ENCODE measurements around the gene KIF26B.
"Not testable (repeated sequence)": the region's sequence is repeated elsewhere in the genome, so short reads cannot be mapped to it uniquely, and the experiment has no call there.

KIF26B gene

DNA sequence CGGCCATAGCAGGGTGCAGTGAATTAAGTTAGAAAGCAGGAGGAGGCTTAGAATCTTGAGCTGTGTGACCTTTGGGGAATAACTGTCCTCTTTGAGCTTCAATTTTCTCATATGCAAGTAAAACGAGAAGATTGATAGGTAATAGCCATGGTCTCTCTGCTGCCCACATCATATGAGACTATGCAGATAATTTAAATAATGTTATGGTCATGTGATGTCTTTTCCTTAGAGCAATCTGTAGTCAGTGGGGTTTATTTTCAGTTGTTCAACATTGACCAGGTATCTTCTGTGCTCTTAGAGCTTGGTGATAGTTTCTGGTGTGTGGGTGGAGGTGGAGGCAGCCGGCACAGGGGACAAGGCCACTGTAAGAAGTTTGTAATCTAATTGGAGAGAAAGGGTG lies 537.1 kb downstream of the KIF26B start:
- no peak for DNase-seq

DNA sequence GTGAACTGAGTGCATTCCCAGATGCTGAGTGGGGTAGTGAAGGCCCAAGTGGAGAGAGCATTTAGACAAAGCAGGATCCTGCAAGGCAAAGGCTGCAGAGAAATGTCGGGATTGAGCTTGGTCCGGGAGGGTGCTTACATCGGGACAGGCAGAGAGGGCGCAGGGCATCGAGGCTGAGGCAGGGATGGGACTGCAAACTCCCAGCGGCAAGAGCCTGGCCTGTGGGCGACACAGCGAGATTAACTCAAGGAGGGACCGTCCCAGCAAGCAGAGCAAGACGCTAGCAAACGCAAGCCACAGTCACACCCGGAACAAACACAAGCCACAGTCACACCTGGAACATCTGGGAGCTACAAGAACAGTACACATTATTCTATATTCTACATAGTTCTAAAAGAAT lies 537.5 kb downstream of the KIF26B start:
- no peak for DNase-seq

DNA sequence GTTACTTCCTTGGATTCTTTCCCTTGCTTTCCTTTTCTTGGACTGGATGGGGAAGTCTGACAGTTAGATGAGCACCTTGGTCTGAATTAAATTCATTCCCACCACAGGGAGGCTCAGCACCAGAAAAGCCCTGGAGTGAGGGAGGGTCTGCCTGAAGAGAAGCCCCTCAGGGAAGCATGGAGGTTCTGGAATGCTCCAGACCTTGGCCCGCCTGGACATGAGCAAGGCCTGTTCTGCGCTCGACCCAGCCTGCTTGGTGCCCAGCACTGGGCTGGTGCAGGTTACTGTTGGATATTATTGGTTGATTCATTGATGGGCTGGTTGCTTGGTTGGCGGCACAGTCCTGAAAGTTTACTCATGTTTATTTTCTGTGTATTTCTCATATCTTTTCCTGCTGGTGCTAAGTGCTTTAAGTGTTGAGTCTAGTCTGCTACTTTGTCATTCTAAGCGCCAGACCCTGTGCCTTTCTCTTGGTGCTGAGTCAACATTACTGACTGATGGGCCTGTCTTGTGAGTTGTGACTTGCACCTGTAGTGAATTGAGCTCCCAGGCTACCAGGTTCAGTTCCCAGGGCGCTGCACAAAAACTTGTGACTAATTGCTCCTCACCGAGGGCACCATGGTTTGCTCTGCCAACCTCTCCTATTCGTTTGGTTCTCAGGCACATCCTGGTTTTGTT lies 538.5 kb downstream of the KIF26B start:
- no peak for DNase-seq

DNA sequence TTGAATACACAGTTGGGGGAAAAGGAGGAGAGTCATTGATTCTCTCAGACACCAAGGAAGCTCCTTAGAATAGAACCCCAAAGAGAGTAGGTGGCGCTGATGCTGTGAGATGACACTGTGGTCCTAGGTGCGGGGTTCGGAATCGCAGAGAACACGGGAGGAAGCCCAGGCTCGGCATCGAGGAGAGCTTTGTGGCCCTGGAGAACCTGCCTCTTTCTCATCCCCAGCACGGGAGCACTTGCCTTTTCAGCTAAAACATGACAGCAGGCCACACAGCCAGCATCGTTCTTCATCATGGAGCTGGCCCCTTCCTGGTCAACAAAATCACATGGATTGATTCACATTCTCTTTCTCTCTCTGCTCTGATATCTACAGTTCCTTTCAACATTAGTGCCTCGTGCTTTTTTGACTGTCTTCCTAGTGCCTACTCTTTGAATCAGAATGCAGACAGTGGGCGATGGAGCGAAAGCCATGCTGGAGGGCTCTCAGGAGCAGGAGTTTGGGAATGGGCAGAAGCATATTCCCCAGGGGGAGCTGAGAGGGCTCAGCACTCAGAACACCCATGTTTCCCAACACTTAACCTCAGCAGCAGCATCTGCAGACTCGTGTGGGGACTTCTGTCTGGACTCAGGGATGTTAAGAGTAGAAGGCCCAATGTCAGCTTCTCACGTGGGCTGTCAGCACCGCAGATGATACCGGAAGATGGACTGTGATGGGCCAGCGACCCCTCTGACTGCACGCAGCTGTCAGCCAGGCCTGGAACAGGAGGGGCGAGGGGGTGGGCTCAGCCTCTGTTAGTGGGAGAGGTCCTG lies 539.4 kb downstream of the KIF26B start:
- DNase-seq: no peak

DNA sequence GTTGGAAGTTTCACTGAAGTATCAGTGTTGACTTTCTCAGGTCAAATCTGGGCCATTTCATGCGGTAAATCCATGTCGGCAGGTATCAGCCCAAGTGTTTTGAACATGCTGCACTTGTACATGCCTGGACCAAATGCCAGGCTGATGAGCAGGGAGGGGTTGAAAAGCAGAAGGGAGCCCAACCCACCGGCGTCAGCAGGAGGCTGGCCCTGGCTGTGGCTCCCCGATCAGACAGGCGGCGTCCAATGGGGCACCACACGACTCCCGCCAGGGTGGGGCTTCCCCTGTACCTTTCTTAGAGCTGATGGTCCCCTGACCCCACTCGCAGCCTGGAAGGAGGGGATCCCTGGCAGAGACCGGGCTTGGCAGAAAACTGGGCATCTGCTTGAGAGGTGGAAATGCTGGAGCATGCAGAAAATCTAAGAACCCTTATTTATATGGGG lies 540.0 kb downstream of the KIF26B start:
- no peak for DNase-seq

DNA sequence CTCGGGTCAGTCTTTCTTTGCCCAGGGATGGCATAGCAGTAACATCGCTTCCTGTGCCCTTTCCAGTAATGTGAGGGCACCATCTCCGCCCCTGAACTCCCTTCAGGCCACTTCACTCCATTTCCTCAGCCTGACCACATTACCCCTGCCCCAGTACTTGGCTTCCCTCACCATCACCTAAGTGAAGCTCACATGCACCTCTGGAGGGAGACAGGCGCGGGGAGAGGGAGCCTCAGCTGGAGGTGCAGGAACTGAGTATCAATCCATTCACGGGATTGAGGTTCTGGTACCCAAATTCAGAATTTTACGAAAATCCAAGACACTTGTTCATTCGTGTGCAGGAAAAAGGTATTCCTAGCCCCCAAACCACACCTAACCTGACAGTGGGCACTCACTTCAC lies 540.4 kb downstream of the KIF26B start:
- no peak for DNase-seq

DNA sequence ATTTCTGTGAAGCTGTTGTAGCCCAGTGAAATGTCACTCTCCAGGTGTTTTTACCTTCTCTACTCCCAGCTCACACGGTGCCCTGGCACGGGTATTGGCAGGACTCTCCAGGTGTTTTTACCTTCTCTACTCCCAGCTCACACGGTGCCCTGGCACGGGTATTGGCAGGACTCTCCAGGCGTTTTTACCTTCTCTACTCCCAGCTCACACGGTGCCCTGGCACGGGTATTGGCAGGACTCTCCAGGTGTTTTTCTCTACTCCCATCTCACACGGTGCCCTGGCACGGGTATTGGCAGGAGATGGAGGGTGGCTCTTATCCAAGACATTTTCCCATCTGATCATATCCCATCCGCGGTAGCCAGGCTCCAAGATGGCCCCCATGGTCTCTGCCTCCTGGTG lies 540.9 kb downstream of the KIF26B start:
- DNase-seq: not testable (repeated sequence)

DNA sequence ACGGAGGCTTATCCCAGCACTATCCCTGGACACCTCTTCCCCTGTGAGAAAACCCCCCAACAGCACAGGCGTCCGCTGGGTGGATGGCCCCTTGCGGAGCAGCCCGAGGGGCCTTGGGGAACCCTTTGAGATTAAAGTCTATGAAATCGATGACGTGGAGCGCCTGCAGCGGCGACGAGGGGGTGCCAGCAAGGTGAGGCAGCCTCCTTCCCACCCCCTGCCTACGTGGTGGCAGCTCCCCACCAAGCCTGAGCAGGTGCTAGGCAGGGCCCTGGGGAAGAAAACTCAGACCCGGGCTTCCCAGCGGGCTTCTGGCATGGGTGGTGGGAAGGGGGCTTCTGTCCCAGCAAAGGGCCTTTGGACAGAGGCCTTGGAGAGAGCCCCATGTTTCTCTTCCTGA lies 543.3 kb downstream of the KIF26B start:
- DNase-seq: no peak

DNA sequence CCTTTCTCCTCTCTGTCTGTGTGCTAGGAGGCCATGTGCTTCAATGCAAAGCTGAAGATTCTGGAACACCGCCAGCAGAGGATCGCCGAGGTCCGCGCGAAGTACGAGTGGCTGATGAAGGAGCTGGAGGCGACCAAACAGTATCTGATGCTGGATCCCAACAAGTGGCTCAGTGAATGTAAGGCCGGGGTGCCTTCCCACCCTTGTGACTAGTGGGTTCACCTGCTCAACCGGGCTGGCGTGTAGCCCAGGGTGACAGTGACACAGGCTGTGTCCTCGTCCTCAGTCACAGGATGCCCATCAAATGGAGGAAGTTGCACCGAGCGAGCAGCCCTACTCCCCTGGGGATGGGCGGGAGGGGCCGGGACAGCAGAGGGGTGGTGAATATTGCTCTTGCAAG lies 544.1 kb downstream of the KIF26B start:
- DNase-seq: no peak

DNA sequence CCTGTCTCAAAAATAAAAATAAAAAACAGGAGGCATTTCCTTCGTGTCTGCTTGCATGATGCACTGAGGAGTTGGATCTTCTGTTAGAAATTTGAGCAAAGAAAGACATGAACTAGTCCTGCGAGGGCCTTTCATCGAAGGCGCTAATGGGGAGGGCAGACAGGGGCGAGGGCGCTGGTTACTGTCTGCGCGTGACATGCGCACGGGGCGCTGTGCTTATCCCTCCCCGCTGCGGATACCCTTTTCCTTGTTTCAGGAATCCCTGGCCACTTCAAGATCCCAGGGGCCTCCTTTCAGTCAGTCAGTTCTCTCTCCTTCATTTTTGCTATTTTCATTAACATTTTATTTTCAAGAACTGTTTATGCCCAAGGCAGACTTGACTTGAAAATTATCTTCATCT lies 545.8 kb downstream of the KIF26B start:
- DNase-seq: no peak

DNA sequence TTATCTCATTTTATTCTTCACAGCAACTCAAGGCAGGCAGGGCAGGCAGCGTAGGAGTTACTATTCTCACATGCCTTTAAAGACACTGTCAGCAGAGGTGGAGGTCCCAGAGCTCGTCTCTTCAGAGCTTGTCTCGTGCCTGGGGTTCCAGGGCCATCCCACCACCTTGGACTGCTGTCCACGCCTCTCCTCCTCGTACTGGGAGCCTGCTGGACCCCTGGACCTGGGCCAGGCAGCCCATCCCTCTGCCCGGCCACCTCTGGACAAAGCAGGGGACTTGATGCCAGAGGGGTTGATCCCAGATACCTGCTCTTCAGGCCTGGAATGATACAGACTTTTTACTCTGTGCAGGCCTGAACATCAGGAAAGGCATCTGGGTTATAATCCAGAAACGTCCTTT lies 546.8 kb downstream of the KIF26B start:
- no peak for DNase-seq

DNA sequence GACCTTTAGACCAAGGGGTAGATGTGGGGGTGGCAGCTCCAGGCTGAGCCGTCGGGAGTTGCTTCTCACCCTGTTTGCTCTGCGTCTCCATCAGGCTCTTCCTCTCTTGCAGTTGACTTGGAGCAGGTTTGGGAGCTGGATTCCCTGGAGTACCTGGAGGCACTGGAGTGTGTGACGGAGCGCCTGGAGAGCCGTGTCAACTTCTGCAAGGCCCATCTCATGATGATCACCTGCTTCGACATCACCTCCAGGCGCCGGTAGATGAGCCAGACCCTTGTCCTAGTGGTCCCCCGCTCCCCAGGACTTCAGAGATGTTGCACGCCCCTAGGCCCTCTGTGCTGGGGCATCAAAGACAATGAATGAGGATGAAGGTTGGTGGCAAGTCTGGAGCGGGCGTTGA lies 547.6 kb downstream of the KIF26B start:
- DNase-seq: no peak

DNA sequence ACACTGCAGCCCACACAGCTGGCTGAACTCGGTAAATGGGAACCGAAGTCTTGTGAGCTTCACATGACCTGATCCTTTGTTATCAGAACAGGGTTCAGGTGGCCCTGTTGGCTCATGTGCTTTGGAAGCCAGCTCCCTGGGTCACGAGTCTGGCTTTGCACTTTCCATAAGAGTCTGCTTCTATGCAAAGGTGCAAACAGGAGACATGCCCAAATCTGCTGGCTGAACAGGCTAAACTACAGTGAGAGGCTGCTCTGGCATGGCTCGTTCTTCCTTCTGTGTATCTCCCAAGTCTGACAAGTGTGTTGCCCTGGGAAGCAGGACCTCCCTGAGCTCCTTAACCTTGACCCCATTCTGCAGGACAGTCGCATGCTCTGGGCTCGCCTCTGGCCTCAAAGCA lies 549.6 kb downstream of the KIF26B start:
- DNase-seq: no peak

DNA sequence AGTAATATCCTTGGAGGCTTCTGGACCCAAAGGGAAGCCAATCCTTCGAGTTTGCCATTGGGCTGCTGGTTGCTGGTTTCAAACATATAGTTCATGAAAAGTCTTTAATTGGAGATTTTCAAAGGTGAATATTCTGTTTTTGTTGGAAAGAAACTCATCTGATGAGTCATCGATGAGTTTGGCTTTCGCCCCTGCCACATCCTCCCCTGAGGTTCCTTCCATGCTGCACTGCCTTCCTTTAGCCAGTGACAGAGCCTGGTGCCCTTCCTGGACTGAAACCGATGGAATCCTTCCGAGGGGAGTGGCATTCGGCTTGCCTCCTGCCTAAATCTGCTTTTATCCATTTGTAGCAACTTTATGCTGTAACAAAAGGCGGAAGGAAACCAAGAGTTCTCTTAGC lies 550.0 kb downstream of the KIF26B start:
- DNase-seq: no peak

DNA sequence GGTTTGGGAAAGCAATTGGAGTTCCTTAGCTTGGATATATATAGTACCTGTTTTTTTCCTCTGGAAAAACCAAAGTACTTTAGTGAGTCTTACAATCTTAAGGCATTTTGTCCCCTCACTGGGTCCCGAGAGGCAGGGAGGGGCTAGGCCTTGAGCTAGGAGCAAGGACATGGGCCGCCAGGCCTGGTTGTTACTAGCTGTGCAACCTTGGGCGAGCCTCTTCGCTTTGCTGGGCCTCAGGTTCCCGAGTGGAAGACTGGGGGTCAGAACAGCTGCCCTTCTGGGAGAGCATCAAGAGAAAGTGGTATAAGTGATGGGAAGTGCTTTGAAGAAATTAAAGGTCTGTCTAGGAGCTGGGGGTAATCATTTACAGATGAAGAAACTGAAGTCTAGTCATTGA lies 553.2 kb downstream of the KIF26B start:
- no peak for DNase-seq

DNA sequence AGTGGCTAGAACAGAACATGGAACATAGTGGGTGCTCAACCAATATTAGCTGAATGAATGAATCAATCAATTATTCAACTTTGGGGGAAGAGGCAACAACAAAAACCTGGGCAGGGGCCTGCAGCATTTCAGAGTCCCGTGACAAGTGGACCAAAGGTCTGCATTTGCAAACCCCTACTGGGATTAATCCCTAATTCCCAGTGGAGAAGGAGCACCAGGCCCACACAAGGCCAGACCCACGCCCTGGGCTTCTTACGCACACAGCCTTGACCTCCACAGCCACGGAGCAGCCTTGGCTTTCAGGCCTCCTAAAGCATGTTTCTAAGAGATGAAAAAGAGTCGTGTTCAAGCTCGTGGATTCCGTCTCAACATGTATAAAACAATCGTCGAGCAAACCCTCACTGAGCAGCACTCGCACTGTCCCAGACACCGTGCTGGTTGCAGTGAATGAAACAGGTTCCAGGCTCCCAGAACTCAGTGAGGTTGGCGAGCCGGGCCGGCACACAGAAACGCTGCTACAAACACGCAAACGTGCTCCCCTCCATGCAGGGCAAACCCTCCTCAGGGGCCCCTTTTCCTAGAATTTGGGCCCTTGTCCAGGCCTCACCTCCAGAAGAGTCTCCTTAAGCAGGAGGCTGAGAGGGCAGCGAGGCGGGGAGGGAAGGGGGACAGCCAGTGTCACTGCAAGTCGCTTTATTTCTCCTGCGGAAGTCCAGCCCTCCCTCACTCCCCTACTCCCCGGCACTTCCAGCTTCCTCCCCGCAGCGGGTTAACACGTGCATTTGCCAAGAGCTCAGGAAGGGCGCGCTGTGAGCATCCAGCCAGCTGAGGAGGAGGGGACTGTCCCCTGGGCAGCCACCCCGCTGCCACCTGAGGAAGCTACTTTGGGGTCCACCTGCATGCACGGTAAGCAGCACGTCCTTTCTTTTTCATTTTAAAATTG lies 556.4 kb downstream of the KIF26B start:
- DNase-seq: no peak

DNA sequence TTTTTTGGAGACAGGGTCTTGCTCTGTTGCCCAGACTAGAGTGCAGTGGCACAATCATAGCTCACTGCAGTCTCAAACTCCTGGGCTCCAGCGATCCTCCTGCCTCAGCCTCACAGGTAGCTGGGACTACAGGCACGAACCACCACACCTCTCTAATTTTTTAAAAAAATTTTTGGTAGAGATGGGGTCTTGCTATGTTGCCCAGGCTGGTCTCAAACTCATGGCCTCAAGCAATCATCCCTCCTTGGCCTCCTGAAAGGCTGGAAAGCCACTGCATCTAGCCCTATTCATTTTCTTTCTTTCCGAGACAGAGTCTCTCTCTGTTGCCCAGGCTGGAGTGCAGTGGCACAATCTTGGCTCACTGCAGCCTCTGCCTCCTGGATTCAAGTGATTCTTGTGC lies 559.2 kb downstream of the KIF26B start:
- not testable (repeated sequence) for DNase-seq

DNA sequence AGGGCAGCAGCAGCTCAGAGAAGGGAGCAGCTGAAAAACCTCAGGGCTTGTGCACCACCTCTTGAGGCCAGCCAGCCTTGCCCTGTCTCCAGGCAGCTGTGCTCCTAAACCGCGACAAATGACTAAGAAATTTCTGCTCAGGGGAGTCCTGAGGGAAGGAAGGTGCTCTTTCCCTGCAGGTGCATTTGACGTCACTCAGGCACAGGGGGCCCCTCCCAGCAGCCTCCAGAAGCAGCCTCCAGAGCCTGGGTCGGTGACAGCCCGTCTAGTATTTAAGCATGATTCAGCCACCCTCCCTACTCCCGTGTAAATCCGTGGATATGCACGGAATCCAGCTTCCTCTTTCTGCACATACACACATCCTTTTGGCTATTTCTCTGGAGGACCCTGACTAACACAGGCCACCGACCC lies 560.5 kb downstream of the KIF26B start:
- DNase-seq: no peak

DNA sequence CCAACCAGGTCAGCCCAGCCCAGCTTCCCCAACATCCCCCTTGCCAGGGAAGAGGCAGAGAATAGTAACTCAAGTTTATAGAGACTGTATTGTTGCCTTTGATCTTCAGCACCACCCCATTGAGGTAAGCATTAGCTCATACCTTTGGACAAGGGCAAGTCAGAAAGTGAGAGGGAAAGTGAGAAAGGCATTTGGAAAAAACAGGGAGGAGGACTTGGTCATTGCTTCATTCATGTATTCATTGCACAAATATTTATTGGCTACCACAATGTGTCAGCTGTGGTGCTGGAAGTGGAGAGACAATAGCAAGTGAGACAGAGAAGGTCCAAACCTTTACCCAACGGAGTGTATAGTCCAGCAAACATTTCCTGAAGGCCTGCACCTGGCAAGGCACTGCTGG lies 561.2 kb downstream of the KIF26B start:
- DNase-seq: no peak

DNA sequence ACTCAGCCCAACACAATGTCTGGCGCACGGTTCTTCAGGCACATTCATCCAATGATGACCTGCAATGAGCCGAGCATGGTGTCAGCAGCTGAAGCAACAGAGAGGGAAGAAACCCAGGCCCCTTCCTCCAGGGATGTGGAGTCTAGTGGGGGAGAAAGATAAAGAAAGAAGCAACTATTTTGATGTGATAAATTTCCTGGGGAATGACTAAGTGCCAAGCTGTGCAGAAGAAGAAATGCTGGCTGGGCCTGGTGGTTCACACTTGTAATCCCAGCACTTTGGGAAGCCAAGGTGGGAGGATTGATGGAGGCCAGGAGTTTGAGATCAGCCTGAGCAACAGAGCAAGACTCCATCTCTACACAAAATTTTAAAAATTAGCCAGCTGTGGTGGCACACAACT lies 561.8 kb downstream of the KIF26B start:
- DNase-seq: no peak

DNA sequence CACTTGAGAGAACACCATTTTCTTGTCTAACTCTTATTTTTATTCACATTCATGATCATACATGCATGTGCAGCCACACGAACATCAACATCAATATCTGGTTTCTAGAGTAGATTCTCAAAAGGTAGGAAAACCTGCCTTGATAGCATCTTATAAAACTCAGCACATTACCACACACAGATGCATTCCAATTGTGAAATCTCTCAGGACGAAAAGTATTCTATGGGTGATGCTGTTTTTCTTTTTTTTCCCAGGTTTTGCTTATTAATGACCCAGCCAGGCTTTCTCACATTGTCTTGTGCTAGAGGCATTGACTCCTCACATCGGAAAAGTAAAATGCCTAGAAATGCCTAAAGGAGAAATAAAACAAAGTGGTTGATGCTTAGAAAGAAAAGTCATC lies 562.8 kb downstream of the KIF26B start:
- DNase-seq: no peak

DNA sequence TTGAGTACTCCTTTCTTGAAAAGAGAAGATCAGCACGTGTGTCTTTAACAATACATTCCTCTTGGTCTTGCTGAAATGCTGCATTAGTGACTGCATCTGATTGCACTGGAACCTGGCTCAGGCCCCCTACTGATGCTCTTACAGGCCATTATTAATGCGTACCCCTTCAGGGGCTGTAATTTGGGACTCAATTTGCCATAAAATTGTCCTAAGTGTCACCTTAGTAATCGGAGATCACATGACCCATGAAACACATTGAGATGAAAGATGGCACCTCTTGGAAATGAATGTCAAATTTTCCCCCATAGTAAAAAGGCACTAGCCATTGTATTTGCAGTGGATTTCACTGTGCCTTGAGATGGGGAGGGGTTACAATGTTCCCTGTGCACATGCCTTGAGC lies 563.3 kb downstream of the KIF26B start:
- DNase-seq: no peak

DNA sequence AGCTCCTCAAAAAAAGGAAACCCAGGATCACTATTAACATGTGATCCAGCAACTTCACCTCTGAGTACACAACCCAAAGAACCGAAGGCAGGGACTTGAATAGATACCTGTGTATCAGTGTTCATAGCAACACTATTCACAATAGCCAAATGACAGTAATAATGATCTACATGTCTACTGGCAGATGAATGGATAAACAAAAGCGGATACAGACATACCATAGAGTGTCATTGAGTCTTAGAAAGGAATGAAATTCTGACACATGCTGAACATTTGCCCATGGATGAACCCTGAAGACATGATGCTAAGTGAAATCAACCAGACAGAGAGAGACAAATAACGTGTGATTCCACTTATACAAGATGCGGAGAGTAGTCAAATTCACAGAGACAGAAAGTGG lies 564.2 kb downstream of the KIF26B start:
- DNase-seq: no peak

DNA sequence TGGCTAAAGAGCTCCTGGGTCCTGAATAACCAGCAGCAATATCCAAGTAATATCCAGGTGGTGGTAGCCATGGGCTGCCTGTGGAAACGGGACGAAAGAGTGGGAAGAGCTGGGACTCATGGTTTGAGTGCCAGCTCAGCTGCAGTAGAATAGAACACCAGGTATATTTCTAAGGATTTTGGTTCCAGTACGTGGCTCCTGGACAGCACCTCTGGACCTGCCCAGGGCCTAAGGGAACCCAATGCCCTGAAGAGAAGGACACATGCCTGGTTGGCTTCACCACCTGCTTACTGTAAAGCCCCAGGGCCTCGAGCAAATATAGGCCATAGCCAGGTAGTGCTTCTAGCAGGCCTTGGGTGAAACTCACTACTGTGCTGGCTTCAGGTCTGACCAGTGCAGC lies 566.7 kb downstream of the KIF26B start:
- DNase-seq: no peak
